Kidney (tissue), 14 donors: ENCODE measurements around the gene SNX25. TPM values are rescaled to one million over a fixed set of nuclear protein-coding genes. Genes with fewer than 3 reads are reported as not detected.

Experiments
- DNase-seq, 5 donors: peaks; one replicate each; pipeline ENCODE4 v3.0.0-alpha.2; 2013 to 2020
- FAIRE-seq: peaks from 2 replicates; lab custom pipeline; 2012; peaks lifted over from hg19 to GRCh38; lab: Jason Lieb, UNC
- H3K27ac ChIP-seq, 2 donors: one replicate each; pipeline ENCODE4 v1.7.0; 2013; ENCODE audit warnings: low read depth in 2 of 2, low read length in 2 of 2, inconsistent platforms in 1 of 2
- H3K27me3 ChIP-seq: one replicate; pipeline ENCODE4 v1.7.1; 2013; ENCODE audit warnings: low read length, inconsistent platforms; ENCODE audit not compliant: control insufficient read depth, insufficient read depth
- H3K36me3 ChIP-seq, 3 donors: one replicate each; pipeline versions ENCODE4 v1.7.0 to v1.7.1; 2013; ENCODE audit warnings: low read length in 3 of 3, control low read depth in 1 of 3, inconsistent platforms in 1 of 3; ENCODE audit not compliant: insufficient read depth in 3 of 3, control insufficient read depth in 2 of 3
- H3K4me1 ChIP-seq, 3 donors: one replicate each; pipeline versions ENCODE4 v1.7.0 to v1.7.1; 2013; ENCODE audit warnings: low read length in 3 of 3, inconsistent platforms in 1 of 3, low read depth in 1 of 3; ENCODE audit not compliant: control insufficient read depth in 2 of 3, insufficient read depth in 2 of 3
- H3K4me3 ChIP-seq, 3 donors: one replicate each; pipeline versions ENCODE4 v1.7.0 to v1.8.1; 2013; ENCODE audit warnings: low read length in 3 of 3, control low read depth in 1 of 3, inconsistent platforms in 1 of 3
- H3K9ac ChIP-seq, 3 donors: one replicate each; pipeline versions ENCODE4 v1.7.0 to v1.7.1; 2013; ENCODE audit warnings: low read length in 3 of 3, control low read depth in 1 of 3, inconsistent platforms in 1 of 3
- H3K9me3 ChIP-seq, 3 donors: one replicate each; pipeline versions ENCODE4 v1.7.0 to v1.7.1; 2013; ENCODE audit warnings: low read length in 3 of 3, control low read depth in 1 of 3, inconsistent platforms in 1 of 3; ENCODE audit not compliant: control insufficient read depth in 2 of 3, insufficient read depth in 1 of 3
- intact Hi-C: fragments of 100-400 bp; cut with DNase I; formaldehyde crosslinking; loops from one replicate; pipeline ENCODE4 v1.11.1; 2022
- polyA plus RNA-seq: library from polyadenylated mRNA; stranded (reverse); fragments of 350-450 nt; fragmentation: Illumina TruSeq; extraction: RNeasy Lipid Tissue Mini Kit (QIAGEN cat#74804); gene quantifications from one replicate; pipeline ENCODE4 v1.2.3, GENCODE V29; 2014; ENCODE audit warnings: low read depth, low replicate concordance; ENCODE audit not compliant: insufficient read depth
- total RNA-seq: library from RNA; stranded (reverse); fragmentation: NEBNext Ultra II Directional; extraction: Animal tissue kit (Norgen Biotek cat#: 25700); gene quantifications from one replicate; pipeline ENCODE4 v1.2.1, GENCODE V29; 2021
- TF ChIP-seq, protein P1 (sequence below): IDR thresholded peaks from 3 replicates; pipeline ENCODE4 v1.5.1; 2012; ENCODE audit warnings: mild to moderate bottlenecking, moderate library complexity, borderline replicate concordance; ENCODE audit not compliant: insufficient read depth; ENCODE audit errors: extremely low read depth
- donor health status: control.
- donor health status: control.
- donor health status: control.
- donor health status: control.
- donor health status: control.
- donor health status: DM: yes; HTN: yes; CAD: no.
- donor health status: Normal renal cell carcinoma (clear cell type).

Gene SNX25
- total and polyA plus RNA-seq, 2 donors from 2014 or later: 8.9 to 19.4 TPM

DNA sequence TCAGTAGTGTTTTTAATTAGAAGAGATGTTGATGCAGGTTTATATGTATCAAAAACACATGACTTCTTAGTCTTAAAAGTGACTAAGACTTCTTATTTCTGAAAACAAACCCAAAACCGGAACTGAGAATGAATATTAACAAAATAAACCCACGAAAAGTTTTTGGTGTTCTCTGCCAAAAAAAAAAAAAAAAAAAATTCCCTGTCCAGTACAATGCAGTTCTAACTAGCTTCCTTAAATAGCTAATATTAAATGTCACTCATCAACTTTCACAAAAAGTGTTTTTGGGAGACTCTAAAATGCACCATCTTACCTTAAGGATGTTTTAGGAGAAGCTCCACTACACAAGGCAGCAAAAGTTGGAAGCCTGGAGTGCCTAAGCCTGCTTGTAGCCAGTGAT, 189.2 kb downstream of the SNX25 start:
- Histone ChIP-seq H3K27me3 (no peaks in the 10 kb centered on the region), H3K27ac (no peak overlapping the region), H3K4me1 (peaks cover 0 to 9% (median 0%) of the 10 kb centered on the region in 3 donors), H3K36me3 (peaks cover 0 to 30% (median 2%) of the 10 kb centered on the region in 3 donors), H3K9me3 (no peaks in the 10 kb centered on the region), H3K4me3 (no peak overlapping the region), H3K9ac (no peak overlapping the region)
- intact Hi-C loops: no loop called here
- DNase-seq (no peak), FAIRE-seq (no peak)
- TF ChIP-seq, protein P1, sequence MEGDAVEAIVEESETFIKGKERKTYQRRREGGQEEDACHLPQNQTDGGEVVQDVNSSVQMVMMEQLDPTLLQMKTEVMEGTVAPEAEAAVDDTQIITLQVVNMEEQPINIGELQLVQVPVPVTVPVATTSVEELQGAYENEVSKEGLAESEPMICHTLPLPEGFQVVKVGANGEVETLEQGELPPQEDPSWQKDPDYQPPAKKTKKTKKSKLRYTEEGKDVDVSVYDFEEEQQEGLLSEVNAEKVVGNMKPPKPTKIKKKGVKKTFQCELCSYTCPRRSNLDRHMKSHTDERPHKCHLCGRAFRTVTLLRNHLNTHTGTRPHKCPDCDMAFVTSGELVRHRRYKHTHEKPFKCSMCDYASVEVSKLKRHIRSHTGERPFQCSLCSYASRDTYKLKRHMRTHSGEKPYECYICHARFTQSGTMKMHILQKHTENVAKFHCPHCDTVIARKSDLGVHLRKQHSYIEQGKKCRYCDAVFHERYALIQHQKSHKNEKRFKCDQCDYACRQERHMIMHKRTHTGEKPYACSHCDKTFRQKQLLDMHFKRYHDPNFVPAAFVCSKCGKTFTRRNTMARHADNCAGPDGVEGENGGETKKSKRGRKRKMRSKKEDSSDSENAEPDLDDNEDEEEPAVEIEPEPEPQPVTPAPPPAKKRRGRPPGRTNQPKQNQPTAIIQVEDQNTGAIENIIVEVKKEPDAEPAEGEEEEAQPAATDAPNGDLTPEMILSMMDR: no peak

DNA sequence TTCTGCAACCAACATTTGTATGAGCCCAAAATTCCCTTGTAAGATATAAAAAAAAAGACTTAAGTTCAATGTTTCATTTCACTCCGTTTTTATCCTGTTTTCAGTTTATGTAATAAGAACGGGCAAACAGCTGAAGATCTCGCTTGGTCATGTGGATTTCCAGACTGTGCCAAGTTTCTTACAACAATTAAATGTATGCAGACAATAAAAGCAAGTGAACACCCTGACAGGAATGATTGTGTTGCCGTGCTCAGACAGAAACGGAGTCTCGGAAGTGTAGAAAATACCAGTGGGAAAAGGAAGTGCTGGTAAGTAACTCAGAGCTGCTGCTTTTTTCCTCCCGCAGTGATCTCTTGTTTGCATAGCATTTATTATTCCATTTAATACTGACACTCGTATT, 190.1 kb downstream of the SNX25 start:
- intact Hi-C loops: no loop called here
- TF ChIP-seq, protein P1: no peak
- Histone ChIP-seq H3K4me1 (peaks cover 0 to 9% (median 0%) of the 10 kb centered on the region in 3 donors), H3K27ac (no peak overlapping the region), H3K9ac (no peak overlapping the region), H3K9me3 (no peaks in the 10 kb centered on the region), H3K36me3 (peaks cover 0 to 30% (median 2%) of the 10 kb centered on the region in 3 donors), H3K4me3 (no peak overlapping the region), H3K27me3 (no peaks in the 10 kb centered on the region)
- no peak for DNase-seq
- no peak for FAIRE-seq

DNA sequence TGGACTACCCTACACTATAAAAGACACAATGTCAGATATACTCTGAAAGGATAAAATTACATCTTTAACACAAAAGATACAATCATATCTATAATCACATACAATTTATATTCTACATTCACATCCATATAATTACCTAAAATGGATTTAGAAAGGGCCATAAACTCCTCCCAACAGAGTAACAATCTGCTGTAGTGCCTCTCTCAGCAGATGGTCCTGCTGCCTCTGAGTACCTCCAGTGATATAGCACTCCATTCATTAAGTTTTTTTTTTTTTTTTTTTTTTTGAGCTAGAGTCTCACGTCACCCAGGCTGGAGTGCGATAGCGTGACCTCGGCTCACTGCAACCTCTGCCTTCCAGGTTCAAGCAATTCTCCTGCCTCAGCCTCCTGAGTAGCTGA, 194.6 kb downstream of the SNX25 start:
- Histone ChIP-seq H3K4me3 (no peak overlapping the region), H3K27me3 (no peaks in the 10 kb centered on the region), H3K27ac (no peak overlapping the region), H3K9me3 (no peaks in the 10 kb centered on the region), H3K36me3 (peaks cover 0 to 48% (median 7%) of the 10 kb centered on the region in 3 donors), H3K9ac (no peak overlapping the region), H3K4me1 (no peaks in the 10 kb centered on the region)
- FAIRE-seq (no peak), DNase-seq (no peak)
- TF ChIP-seq, protein P1: no peak
- intact Hi-C loops: no loop called here
